Hepatocyte (in vitro differentiated cells): ENCODE results near the gene P4HTM.

Experiments used
- CTCF ChIP-seq: fragments of 200-600 bp; sonication (generic); IDR thresholded peaks from 2 replicates; pipeline ENCODE4 v1.5.1; 2016; ENCODE audit warnings: antibody characterized with exemption, mild to moderate bottlenecking; ENCODE audit not compliant: poor library complexity
- EZH2 ChIP-seq: fragments of 200-600 bp; sonication (generic); IDR thresholded peaks from 2 replicates; pipeline ENCODE4 v1.6.1; 2016; ENCODE audit warnings: antibody characterized with exemption, mild to moderate bottlenecking, borderline replicate concordance
- EZH2phosphoT487 ChIP-seq: fragments of 200-600 bp; sonication (generic); IDR thresholded peaks from one replicate; pipeline ENCODE4 v1.6.1; 2018; ENCODE audit warnings: antibody characterized with exemption, mild to moderate bottlenecking, low read depth, moderate library complexity; ENCODE audit not compliant: unreplicated experiment, severe bottlenecking

GRCh38 chr3:48949376-48949717 is 40.7 kb upstream of the P4HTM start:
- TF ChIP-seq CTCF (no peak), EZH2 (no peak), EZH2phosphoT487 (no peak)
